GM18519 (cell line): ENCODE measurements around the gene TMEM167A.
A peak's percentile ranks its signal among the peaks of the same experiment; 100 is the strongest.

ENCODE experiments used
- ATAC-seq: cut with Tn5 transposase; IDR thresholded peaks from one replicate; pipeline ENCODE4 v1.9.1; 2021; ENCODE audit warnings: mild to moderate bottlenecking, moderate library complexity; ENCODE audit not compliant: unreplicated experiment, low FRiP score

Gene TMEM167A

GRCh38 chr5:83076742-83077661, at the start of gene TMEM167A, which contains the start of gene XRCC4:
TMEM167A (minus strand) TSS chr5:83077394; CDS start chr5:83077323, 71 bp downstream.
XRCC4 (plus strand) TSS chr5:83077547; CDS start chr5:83104920, 27,373 bp downstream.
- peak; percentile 99 for ATAC-seq

DNA sequence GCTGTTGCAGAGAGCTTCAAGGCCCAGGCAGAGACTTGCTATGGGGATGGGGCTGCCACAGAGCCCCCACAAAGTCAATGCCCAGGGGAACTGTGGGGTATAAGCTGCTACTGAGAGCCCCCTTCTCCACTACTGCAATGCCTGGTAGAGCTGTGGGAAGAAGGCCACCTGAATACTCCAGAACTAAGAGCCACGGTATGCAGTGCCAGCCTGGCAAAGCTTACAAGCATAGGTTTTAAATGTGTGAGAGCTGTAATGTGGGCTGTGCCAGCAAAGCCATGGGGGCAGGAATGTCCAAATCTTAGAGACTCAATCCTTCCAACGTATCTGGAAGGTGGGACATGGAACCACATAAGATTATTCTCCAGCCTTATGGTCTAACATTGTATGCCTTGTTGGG, 49.3 kb upstream of the TMEM167A start:
- no peak for ATAC-seq

DNA sequence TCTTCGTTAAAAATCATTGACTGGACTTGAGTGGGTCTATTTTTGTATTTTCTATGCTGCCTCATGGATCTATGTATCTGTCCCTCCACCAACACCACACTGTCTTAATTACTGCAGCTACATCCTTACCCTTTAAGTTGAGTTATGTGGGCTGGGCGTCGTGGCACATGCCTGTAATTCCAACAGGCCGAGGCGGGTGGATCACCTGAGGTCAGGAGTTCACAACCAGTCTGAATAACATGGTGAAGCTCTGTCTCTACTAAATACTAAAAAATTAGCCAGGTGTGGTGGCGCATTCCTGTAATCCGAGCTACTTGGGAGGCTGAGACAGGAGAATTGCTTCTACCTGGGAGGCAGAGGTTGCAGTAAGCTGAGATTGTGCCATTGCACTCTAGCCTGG, 48.4 kb upstream of the TMEM167A start:
- ATAC-seq = no peak

- no peak for ATAC-seq
Measured at GRCh38 chr5:83124593-83124992, 47.4 kb upstream of the TMEM167A start.

- no peak for ATAC-seq
Measured at GRCh38 chr5:83118976-83119375, 41.8 kb upstream of the TMEM167A start.

- ATAC-seq = no peak
Measured at GRCh38 chr5:83118471-83118870, 41.3 kb upstream of the TMEM167A start.

DNA sequence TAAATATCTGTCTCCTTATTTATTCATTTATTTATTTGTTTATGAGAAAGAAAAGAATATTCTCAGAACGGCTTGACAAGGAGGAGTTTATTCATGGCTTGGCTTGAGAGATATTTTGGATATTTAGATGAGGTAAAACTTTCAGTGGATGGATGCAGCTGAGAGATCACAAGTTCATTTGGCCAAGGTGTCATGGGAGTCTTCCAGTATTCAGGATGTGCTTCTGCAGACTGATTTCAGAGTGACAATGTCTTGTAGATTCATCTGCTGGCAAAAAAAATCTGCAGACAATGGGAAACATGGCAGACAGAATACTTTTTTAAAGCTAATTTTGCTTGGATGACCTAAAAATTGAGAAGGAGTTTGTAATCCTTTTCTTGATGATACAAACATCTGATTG, 38.6 kb upstream of the TMEM167A start:
- ATAC-seq = no peak

- ATAC-seq = no peak
Measured at GRCh38 chr5:83109380-83109779, 32.2 kb upstream of the TMEM167A start.

DNA sequence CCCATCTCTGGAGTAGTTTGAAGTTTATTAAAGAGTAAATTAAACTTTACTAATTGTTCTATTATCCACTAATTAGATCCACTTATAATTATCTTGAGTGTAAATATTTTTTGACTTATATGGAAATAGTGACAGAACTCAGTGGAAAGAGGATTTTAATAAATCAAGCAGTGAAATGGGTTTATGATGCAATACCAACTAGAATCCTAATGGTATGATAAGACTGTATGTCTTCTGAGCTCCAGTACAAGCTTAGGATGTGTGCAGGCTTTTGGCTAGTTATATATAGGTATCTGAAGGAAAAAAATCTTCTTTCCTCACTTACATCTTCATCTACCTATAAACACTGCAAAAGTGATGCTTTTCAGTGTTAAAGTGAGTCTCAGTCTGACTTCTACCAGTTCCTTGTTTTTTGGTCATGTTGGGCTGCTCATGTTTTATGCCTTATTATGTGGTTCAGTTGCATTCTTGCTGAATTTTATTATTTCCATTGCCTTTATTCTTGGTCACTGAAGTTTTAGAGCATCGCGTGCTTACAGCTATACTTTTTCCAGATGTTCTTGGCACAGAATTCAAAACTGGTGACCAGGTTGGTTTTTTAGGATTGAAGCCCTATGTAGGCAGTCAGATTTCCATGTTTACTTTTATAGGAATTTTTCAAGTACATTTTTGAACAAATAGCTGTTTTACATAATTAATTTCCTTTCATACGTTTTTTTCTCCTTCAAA, 30.7 kb upstream of the TMEM167A start:
- no peak for ATAC-seq

GRCh38 chr5:83104021-83104420, 26.8 kb upstream of the TMEM167A start:
- no peak for ATAC-seq

GRCh38 chr5:83102364-83102980, 25.3 kb upstream of the TMEM167A start:
- ATAC-seq = no peak

DNA sequence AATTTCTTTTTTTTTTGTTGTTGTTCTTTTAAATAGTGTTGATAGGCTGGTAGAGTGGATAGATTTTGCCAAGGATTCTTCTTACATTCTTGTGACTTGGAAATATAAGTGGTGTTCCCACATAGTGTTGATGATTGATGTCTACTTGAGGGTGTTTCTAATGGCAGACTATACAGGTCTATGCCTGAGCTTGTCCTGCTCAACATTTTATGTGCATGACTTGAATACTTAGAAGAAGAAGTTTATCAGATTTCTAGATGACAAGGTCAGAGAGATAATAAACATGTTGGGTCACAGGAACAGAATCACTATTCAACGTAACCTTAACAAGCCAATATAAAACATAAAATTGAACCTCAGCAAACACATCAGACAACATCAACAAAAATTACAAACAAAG, 24.3 kb upstream of the TMEM167A start:
- no peak for ATAC-seq

- ATAC-seq = no peak
Measured at GRCh38 chr5:83099445-83099844, 22.3 kb upstream of the TMEM167A start.

DNA sequence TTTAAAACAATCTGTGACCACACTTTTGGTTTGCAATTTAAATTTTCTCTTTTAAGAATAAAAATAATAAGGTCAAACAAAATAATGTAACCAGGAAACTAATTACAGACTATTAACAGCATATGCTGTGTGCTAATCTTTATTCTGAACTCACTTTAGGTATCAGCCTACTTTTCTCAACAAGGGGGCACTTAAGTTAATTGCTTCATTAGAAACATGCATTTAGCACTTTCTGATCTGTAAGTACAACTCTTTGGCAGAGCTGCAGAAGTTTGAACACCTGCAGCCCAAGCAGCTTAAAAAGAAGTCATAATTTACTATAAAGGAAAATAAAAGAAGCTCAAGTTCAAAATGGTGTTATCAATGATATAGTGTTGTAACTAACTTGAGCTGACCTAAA, 21.8 kb upstream of the TMEM167A start:
- no peak for ATAC-seq

DNA sequence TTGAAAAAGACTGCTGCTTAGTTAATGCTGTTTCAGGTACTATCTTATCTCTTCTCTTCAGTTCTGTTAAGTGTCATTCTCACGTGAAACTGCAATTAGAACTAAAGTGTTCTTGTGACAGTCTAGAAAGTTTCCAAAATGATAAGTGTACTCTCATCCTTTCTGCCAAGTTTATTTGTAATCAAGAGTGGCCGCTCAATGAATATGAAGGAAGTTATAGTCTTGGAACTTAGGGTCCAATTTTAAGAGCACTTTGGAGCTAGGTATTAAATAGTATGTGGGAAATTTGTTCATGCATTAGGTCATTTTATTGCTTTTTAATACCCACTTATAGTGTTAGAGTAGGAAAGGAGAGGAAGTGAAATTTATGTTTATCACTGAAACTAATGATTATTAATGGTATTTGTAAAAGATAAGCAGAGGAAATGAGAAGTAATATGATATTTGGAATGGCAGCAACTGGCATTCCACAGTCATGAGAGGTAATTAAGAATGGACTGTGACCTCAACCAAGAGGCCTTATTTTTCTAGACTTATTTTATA, 20.6 kb upstream of the TMEM167A start:
- no peak for ATAC-seq

DNA sequence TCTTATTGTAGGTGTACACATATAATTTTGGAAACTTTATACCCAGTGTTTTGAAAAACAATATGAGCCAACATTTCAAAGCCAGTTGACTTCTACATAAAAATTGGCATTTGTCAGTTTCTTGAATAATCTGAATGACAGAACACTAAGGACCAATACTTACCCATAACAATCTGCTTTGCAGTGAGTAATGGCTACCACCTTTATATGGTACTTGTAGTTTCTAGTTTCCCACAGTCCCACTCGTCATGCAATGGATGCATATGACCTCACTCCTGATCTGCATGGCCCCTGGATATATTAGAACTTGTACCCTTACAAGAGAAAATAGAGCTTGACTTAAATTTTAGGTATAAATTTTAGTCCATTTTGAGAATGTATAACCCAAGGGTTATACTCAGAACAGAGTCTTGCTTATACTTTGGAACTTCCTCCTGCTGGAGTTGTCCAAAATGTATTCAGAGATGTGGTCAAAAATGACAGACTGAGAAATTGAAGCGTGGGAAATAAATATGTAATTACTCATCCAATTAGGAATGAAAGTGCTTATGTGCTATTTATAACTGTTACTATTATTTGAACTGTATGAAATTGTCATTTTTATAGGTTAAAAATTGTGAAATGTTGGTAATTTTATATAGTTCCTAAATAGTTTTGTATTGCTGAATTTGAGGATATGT, 19.6 kb upstream of the TMEM167A start:
- no peak for ATAC-seq

- ATAC-seq = no peak
Measured at GRCh38 chr5:83095957-83096539, 18.9 kb upstream of the TMEM167A start.

- no peak for ATAC-seq
Measured at GRCh38 chr5:83095163-83095956, 18.2 kb upstream of the TMEM167A start.

DNA sequence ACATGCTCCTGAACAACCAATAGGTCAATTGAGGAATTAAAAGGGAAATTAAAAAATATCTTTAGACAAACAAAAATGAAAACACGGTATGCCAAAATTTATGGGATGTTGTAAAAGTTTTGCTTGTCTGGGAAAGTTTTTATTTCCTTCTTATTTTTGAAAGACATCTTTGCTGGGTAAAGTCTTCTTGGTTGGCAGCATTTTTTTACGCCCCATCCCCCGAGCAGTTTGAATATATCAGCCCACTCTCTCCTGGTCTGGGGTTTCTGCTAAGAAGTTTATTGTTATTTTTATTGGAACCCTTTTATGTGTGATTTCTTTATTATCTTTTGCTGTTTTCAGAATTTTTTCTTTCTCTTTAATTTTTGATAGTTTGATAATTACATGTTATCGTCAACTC, 16.5 kb upstream of the TMEM167A start:
- ATAC-seq = no peak
